Duodenal mucosa (tissue), 2 donors: ENCODE results near the gene NOS1AP.

ENCODE experiments used
- H3K27ac ChIP-seq: one replicate; pipeline ENCODE4 v1.7.0; 2013; ENCODE audit warnings: low read depth, low read length
- H3K27me3 ChIP-seq, 2 donors: one replicate each; pipeline ENCODE4 v1.7.0; 2013; ENCODE audit warnings: low read length in 2 of 2, control low read depth in 1 of 2; ENCODE audit not compliant: insufficient read depth in 2 of 2, control insufficient read depth in 1 of 2
- H3K36me3 ChIP-seq, 2 donors: one replicate each; pipeline ENCODE4 v1.7.0; 2013; ENCODE audit warnings: low read length in 2 of 2, control low read depth in 1 of 2; ENCODE audit not compliant: insufficient read depth in 2 of 2, control insufficient read depth in 1 of 2
- H3K4me1 ChIP-seq, 2 donors: one replicate each; pipeline ENCODE4 v1.7.0; 2013; ENCODE audit warnings: low read length in 2 of 2, control low read depth in 1 of 2; ENCODE audit not compliant: insufficient read depth in 2 of 2, control insufficient read depth in 1 of 2
- H3K4me3 ChIP-seq, 2 donors: one replicate each; pipeline ENCODE4 v1.7.0; 2013; ENCODE audit warnings: low read length in 2 of 2, low read depth in 1 of 2
- H3K9ac ChIP-seq, 2 donors: one replicate each; pipeline ENCODE4 v1.7.0; 2013; ENCODE audit warnings: low read length in 2 of 2, low read depth in 1 of 2
- H3K9me3 ChIP-seq, 2 donors: one replicate each; pipeline ENCODE4 v1.7.0; 2013; ENCODE audit warnings: low read length in 2 of 2, control low read depth in 1 of 2; ENCODE audit not compliant: control insufficient read depth in 1 of 2

NOS1AP gene

GRCh38 chr1:162232034-162232711 lies 162.7 kb downstream of the NOS1AP start:
- no peaks in the 10 kb centered on the region for H3K27me3 ChIP-seq
- no peaks in the 10 kb centered on the region for H3K36me3 ChIP-seq

GRCh38 chr1:162233066-162233465 lies 163.6 kb downstream of the NOS1AP start:
- Histone ChIP-seq H3K27me3 (no peaks in the 10 kb centered on the region), H3K36me3 (no peaks in the 10 kb centered on the region), H3K4me3 (no peak overlapping the region), H3K27ac (no peak overlapping the region), H3K4me1 (peaks cover 3 to 4% of the 10 kb centered on the region in 2 donors), H3K9me3 (no peaks in the 10 kb centered on the region), H3K9ac (no peak overlapping the region)

More at GRCh38 chr1:162232034-162232711, 162.7 kb downstream of the NOS1AP start:
- Histone ChIP-seq H3K4me1 (peaks cover 3 to 4% of the 10 kb centered on the region in 2 donors), H3K9me3 (no peaks in the 10 kb centered on the region), H3K27ac (no peak overlapping the region), H3K4me3 (no peak overlapping the region), H3K9ac (no peak overlapping the region)

GRCh38 chr1:162233937-162234336 lies 164.4 kb downstream of the NOS1AP start:
- no peaks in the 10 kb centered on the region for H3K9me3 ChIP-seq

GRCh38 chr1:162234571-162234970 lies 165.1 kb downstream of the NOS1AP start:
- H3K4me1 ChIP-seq: peaks cover 3 to 4% of the 10 kb centered on the region in 2 donors
- no peaks in the 10 kb centered on the region for H3K27me3 ChIP-seq
- H3K9ac ChIP-seq: no peak overlapping the region
- no peak overlapping the region for H3K4me3 ChIP-seq
- no peaks in the 10 kb centered on the region for H3K9me3 ChIP-seq
- no peak overlapping the region for H3K27ac ChIP-seq
- no peaks in the 10 kb centered on the region for H3K36me3 ChIP-seq

More at GRCh38 chr1:162233937-162234336, 164.4 kb downstream of the NOS1AP start:
- no peak overlapping the region for H3K27ac ChIP-seq
- H3K27me3 ChIP-seq: no peaks in the 10 kb centered on the region
- no peak overlapping the region for H3K4me3 ChIP-seq
- H3K4me1 ChIP-seq: peaks cover 3 to 4% of the 10 kb centered on the region in 2 donors
- no peak overlapping the region for H3K9ac ChIP-seq
- no peaks in the 10 kb centered on the region for H3K36me3 ChIP-seq

- Histone ChIP-seq H3K4me1 (no peaks in the 10 kb centered on the region), H3K9me3 (no peaks in the 10 kb centered on the region), H3K27ac (no peak overlapping the region), H3K27me3 (no peaks in the 10 kb centered on the region), H3K36me3 (no peaks in the 10 kb centered on the region), H3K9ac (no peak overlapping the region), H3K4me3 (no peak overlapping the region)
Measured at GRCh38 chr1:162235241-162235800, 165.8 kb downstream of the NOS1AP start.

GRCh38 chr1:162236201-162236600 lies 166.7 kb downstream of the NOS1AP start:
- Histone ChIP-seq H3K36me3 (no peaks in the 10 kb centered on the region), H3K4me3 (no peak overlapping the region), H3K27ac (no peak overlapping the region), H3K27me3 (no peaks in the 10 kb centered on the region), H3K4me1 (no peaks in the 10 kb centered on the region), H3K9me3 (no peaks in the 10 kb centered on the region), H3K9ac (no peak overlapping the region)

GRCh38 chr1:162236618-162237017 lies 167.1 kb downstream of the NOS1AP start:
- Histone ChIP-seq H3K27me3 (no peaks in the 10 kb centered on the region), H3K36me3 (no peaks in the 10 kb centered on the region), H3K9me3 (no peaks in the 10 kb centered on the region), H3K4me1 (no peaks in the 10 kb centered on the region), H3K27ac (no peak overlapping the region), H3K4me3 (no peak overlapping the region), H3K9ac (no peak overlapping the region)

GRCh38 chr1:162240577-162240976 lies 171.1 kb downstream of the NOS1AP start:
- H3K36me3 ChIP-seq: no peaks in the 10 kb centered on the region
- H3K4me1 ChIP-seq: no peaks in the 10 kb centered on the region
- no peaks in the 10 kb centered on the region for H3K27me3 ChIP-seq
- no peaks in the 10 kb centered on the region for H3K9me3 ChIP-seq
- H3K4me3 ChIP-seq: no peak overlapping the region
- H3K27ac ChIP-seq: no peak overlapping the region
- H3K9ac ChIP-seq: no peak overlapping the region

- H3K9me3 ChIP-seq: no peaks in the 10 kb centered on the region
- H3K4me1 ChIP-seq: peaks cover 0 to 8% of the 10 kb centered on the region in 2 donors
- H3K27ac ChIP-seq: no peak overlapping the region
- no peaks in the 10 kb centered on the region for H3K36me3 ChIP-seq
- H3K27me3 ChIP-seq: no peaks in the 10 kb centered on the region
- H3K4me3 ChIP-seq: no peak overlapping the region
- H3K9ac ChIP-seq: no peak overlapping the region
Measured at GRCh38 chr1:162242804-162243203, 173.3 kb downstream of the NOS1AP start.

- no peaks in the 10 kb centered on the region for H3K36me3 ChIP-seq
- H3K4me3 ChIP-seq: no peak overlapping the region
- H3K9ac ChIP-seq: no peak overlapping the region
- peaks cover 6 to 14% of the 10 kb centered on the region in 2 donors for H3K4me1 ChIP-seq
- H3K27me3 ChIP-seq: no peaks in the 10 kb centered on the region
- no peaks in the 10 kb centered on the region for H3K9me3 ChIP-seq
- no peak overlapping the region for H3K27ac ChIP-seq
Measured at GRCh38 chr1:162248854-162249535, 179.5 kb downstream of the NOS1AP start.
